Mucosa of descending colon (tissue), 3 donors: ENCODE measurements around the gene OLFM4. TPM values are rescaled to one million over a fixed set of nuclear protein-coding genes. Genes with fewer than 3 reads are reported as not detected.

Experiments used
- ATAC-seq: fragments of 200-7000 bp; cut with Tn5 transposase; one replicate; pipeline ENCODE4 v1.9.1; 2020; ENCODE audit warnings: mild to moderate bottlenecking, moderate library complexity
- DNase-seq, 3 donors: peaks; one replicate each; pipeline ENCODE4 v3.0.0-alpha.2; 2020
- H3K36me3 ChIP-seq: fragments of 200-600 bp; one replicate; pipeline ENCODE4 v1.8.0; 2021; ENCODE audit warnings: low read depth, mild to moderate bottlenecking
- H3K4me1 ChIP-seq: fragments of 200-600 bp; one replicate; pipeline ENCODE4 v1.8.0; 2021; ENCODE audit warnings: low read depth, mild to moderate bottlenecking
- H3K4me3 ChIP-seq: fragments of 200-600 bp; one replicate; pipeline ENCODE4 v1.8.0; 2021; ENCODE audit warnings: mild to moderate bottlenecking
- H3K9me3 ChIP-seq: fragments of 200-600 bp; one replicate; pipeline ENCODE4 v1.8.0; 2021; ENCODE audit warnings: mild to moderate bottlenecking
- intact Hi-C, 2 donors: fragments of 100-400 bp; cut with DNase I in 1 of 2; cut with micrococcal nuclease in 1 of 2; formaldehyde crosslinking; loops; one replicate each; pipeline versions ENCODE4 v1.11.0 to v1.11.1; 2022; cut with DNase I, micrococcal nuclease
- total RNA-seq, 3 donors: library from RNA; stranded (reverse); fragmentation: NEBNext Ultra II Directional in 2 of 3; extraction: Animal tissue kit (Norgen Biotek cat#: 25700) in 2 of 3; gene quantifications; one replicate each; pipeline versions ENCODE4 v1.2.1 to v1.2.4, GENCODE V29; 2021 to 2023
- TF ChIP-seq, protein P1 (sequence below): fragments of 200-600 bp; IDR thresholded peaks from one replicate; pipeline ENCODE4 v1.8.0; 2022; ENCODE audit warnings: antibody characterized with exemption, mild to moderate bottlenecking
- donor health status: DM: no; HTN: no; CAD: no; lungs with moderate emphysema.
- donor health status: DM: no; HTN: no; CAD: no.
- donor health status: DM: no; HTN: yes; CAD: no.

The OLFM4 gene
- total RNA-seq, 3 donors from 2014 or later: 15.2 to 4,328 (median 91.8) TPM

DNA sequence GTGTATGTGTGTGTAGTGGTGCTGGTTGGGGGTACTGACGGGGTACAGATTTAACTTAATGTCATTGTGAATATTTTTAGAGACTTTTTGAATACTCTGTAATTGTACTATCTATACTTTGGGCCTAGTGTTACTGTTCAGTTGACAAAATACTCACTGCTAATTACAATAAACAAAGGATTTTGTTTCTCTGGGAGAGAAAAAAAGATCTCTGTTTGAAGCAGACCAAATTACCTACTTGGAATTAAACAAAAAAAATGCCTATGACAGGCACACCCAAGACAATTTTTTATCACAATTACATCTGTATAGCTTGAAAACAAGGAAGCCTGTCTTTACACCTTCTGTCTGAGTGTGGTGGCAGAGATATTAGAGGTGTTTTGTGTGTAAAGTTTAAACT lies 45.1 kb downstream of the OLFM4 start:
- TF ChIP-seq, protein P1, sequence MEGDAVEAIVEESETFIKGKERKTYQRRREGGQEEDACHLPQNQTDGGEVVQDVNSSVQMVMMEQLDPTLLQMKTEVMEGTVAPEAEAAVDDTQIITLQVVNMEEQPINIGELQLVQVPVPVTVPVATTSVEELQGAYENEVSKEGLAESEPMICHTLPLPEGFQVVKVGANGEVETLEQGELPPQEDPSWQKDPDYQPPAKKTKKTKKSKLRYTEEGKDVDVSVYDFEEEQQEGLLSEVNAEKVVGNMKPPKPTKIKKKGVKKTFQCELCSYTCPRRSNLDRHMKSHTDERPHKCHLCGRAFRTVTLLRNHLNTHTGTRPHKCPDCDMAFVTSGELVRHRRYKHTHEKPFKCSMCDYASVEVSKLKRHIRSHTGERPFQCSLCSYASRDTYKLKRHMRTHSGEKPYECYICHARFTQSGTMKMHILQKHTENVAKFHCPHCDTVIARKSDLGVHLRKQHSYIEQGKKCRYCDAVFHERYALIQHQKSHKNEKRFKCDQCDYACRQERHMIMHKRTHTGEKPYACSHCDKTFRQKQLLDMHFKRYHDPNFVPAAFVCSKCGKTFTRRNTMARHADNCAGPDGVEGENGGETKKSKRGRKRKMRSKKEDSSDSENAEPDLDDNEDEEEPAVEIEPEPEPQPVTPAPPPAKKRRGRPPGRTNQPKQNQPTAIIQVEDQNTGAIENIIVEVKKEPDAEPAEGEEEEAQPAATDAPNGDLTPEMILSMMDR: no peak
- Histone ChIP-seq H3K4me1 (no peaks in the 10 kb centered on the region), H3K36me3 (no peaks in the 10 kb centered on the region), H3K9me3 (no peaks in the 10 kb centered on the region), H3K4me3 (no peak overlapping the region)
- intact Hi-C loops: no loop called here
- DNase-seq (no peak), ATAC-seq (no peak)

DNA sequence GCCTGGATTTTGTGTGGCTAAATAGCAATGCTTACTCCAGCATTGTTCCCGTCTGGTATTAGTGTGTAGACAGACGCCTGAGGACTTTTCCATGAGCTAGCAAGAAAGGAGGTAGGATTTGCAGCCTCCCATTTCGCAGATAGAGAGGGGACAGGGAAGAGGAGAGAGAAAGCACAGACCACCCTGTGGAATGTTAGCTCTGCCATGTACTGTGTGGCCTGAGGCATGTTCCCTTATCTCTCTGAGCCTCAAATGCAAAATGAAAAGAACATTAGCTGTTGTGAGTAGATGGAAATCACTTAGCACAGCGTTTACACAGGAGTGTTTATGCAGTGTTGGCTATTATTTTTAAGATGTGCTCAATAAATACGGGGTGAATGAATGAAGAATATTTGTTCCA lies 45.5 kb downstream of the OLFM4 start:
- Histone ChIP-seq H3K9me3 (no peaks in the 10 kb centered on the region), H3K4me3 (no peak overlapping the region), H3K36me3 (no peaks in the 10 kb centered on the region), H3K4me1 (no peaks in the 10 kb centered on the region)
- DNase-seq: no peak
- ATAC-seq: no peak
- intact Hi-C loops: no loop called here
- TF ChIP-seq, protein P1: no peak

DNA sequence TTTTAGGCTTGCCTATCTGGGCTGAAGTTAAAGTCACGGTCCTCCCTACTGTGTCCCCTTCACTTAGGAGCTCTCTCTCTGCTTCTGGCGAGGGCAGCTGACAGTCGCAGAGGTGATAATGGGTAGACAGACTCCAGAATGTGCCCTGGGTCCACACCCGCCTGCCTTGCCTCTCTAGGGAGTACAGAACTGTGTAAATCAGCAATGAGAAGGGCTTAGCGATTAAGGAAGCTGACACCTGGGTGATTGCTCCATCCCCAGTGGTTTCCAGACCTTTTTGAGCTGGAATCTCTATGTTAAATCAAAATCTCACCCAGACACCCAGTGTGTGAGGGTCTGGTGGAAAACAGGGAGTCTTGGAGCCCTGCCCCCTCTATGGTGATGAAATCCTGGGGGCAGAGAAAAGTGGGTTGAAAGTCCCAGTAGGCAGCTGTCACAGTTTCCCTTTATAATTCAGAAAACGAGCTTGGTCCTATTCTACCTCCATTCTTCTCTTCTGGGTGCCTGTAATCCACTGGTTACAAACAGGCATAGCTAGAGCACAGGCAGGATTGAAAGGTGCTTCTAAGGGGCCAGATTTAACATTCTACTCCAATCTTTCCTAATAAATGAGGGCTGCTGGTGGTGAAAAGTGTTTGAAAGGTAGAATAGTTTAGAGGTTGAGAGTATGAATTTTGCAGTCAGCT lies 46.9 kb downstream of the OLFM4 start:
- H3K9me3 ChIP-seq: no peaks in the 10 kb centered on the region
- intact Hi-C loops: no loop called here
- DNase-seq (no peak), ATAC-seq (no peak)
- no peaks in the 10 kb centered on the region for H3K4me1 ChIP-seq
- H3K4me3 ChIP-seq: no peak overlapping the region
- H3K36me3 ChIP-seq: no peaks in the 10 kb centered on the region
- TF ChIP-seq, protein P1: no peak

DNA sequence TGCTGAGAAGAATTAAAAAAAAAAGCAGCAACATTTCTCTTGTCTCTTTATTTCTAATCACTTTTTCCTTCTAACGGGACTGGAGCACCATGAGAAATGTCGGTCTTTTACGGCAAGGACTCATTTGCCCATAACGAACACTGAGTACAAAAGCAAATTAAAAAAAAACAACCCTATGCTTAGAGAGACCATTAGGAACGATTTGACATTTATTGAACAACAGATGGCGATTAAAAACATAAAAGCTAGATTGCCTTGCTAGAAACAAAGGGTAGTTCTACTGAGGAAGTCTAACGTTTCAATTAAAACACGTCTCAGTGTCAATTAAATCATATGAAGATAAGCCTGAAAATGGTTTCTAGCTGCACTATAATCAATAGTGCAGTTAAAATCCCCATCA lies 51.1 kb downstream of the OLFM4 start:
- Histone ChIP-seq H3K4me3 (no peak overlapping the region), H3K9me3 (no peaks in the 10 kb centered on the region), H3K36me3 (no peaks in the 10 kb centered on the region), H3K4me1 (no peaks in the 10 kb centered on the region)
- intact Hi-C loops: no loop called here
- no peak for DNase-seq
- TF ChIP-seq, protein P1: no peak
- no peak for ATAC-seq

DNA sequence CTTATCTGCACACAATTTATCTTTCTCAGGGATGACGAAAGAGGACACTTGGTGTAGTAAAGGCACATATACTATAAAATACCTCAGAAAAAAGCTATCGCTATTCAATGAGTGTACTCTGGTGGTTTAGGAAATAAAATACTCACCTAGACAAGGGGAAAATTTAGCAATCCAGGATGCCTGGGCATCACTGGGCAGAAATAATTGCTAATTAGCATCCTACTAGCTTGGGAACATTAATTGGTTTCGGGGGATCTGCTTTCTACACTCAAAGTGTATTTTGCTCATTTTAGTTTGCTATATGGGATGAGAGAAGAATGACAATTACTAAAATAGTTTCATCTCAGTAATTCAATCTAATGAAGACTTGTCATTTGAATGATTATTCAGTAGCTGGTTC lies 60.3 kb downstream of the OLFM4 start:
- ATAC-seq (no peak), DNase-seq (no peak)
- Histone ChIP-seq H3K9me3 (no peaks in the 10 kb centered on the region), H3K36me3 (no peaks in the 10 kb centered on the region), H3K4me1 (no peaks in the 10 kb centered on the region), H3K4me3 (no peak overlapping the region)
- TF ChIP-seq, protein P1: no peak
- intact Hi-C loops: no loop called here

DNA sequence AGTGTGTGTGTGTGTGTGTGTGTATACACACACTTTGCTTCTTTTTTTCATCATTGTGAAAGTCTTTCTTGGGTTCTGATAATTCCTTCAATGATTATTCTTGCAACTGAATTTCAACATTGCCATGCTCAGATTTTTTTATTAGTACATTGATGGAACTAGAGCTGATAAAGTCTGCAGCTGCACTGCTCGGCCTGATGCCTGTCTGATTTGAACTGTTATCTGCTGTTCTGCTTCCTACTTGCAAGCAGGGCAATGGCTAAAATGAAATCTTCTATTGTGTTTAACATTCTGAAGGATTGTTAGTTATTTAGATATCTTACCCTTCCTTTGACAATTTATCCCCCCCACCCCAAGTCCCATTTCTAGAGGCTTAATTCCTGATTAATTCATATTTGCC lies 61.3 kb downstream of the OLFM4 start:
- intact Hi-C loops: no loop called here
- H3K36me3 ChIP-seq: no peaks in the 10 kb centered on the region
- H3K9me3 ChIP-seq: no peaks in the 10 kb centered on the region
- DNase-seq (no peak), ATAC-seq (no peak)
- H3K4me1 ChIP-seq: no peaks in the 10 kb centered on the region
- TF ChIP-seq, protein P1: no peak
- H3K4me3 ChIP-seq: no peak overlapping the region
